HCT116 (cell line): ENCODE measurements around the gene METTL18. TPM values are rescaled to one million over a fixed set of nuclear protein-coding genes. Genes with fewer than 3 reads are reported as not detected.

Experiments
- ATAC-seq: fragments of 200-7000 bp; cut with Tn5 transposase; 2 replicates; pipeline ENCODE4 v1.9.1; 2020; ENCODE audit warnings: mild to moderate bottlenecking, moderate library complexity
- BruUV-seq: library from RNA; stranded (reverse); fragments of 400-500 nt; replicated peaks from 2 replicates; lab custom pipeline; 2021; lab: Mats Ljungman, UMichigan
- CTCF ChIA-PET: fragments of 300-600 bp; sonication (Branson Sonifier 250); formaldehyde crosslinking; loops from one replicate; lab custom pipeline; 2021; ENCODE audit warnings: antibody characterized with exemption; lab: Charles Lee
- POLR2A ChIA-PET: fragments of 300-600, 350-600 bp; sonication (Branson Sonifier 250); formaldehyde crosslinking; loops from one replicate; lab custom pipeline; 2021; ENCODE audit warnings: antibody characterized with exemption; lab: Charles Lee
- RAD21 ChIA-PET, 2 experiments: fragments of 300-600 bp; sonication (Branson Sonifier 250); formaldehyde crosslinking; loops; one replicate each; lab custom pipeline; 2023; ENCODE audit warnings: low total read pairs in 2 of 2; ENCODE audit not compliant: uncharacterized antibody in 2 of 2, unreplicated experiment in 2 of 2, low non-redundant PET in 1 of 2; lab: Charles Lee
- DNase-seq: peaks from one replicate; pipeline ENCODE4 v3.0.0-alpha.2; 2010; ENCODE audit warnings: low read depth, low spot score
- H2AFZ ChIP-seq: fragments of 200-600 bp; shearing (Covaris generic), sonication (generic); 2 replicates; pipeline ENCODE4 v1.6.1; 2017; ENCODE audit warnings: low read depth, mixed run types, mixed read lengths, antibody characterized with exemption, low read length; ENCODE audit not compliant: poor library complexity, severe bottlenecking
- H3K27ac ChIP-seq: 2 replicates; pipeline ENCODE4 v1.5.1; 2012; ENCODE audit warnings: low read depth, low read length
- H3K27me3 ChIP-seq: fragments of 200-600 bp; sonication (generic); 2 replicates; pipeline ENCODE4 v1.6.1; 2016; ENCODE audit warnings: mixed run types, low read length, mixed read lengths; ENCODE audit not compliant: insufficient read depth
- H3K36me3 ChIP-seq, 2 experiments: fragments of 200-500 bp in 1 of 2; fragments of 200-600 bp in 1 of 2; sonication (Bioruptor generic) in 1 of 2; sonication (generic) in 1 of 2; 2 replicates each; pipeline versions ENCODE4 v1.5.1 to v1.6.1; 2014 to 2016; ENCODE audit warnings: low read length in 2 of 2, inconsistent platforms in 1 of 2, mixed read lengths in 1 of 2, mixed run types in 1 of 2; ENCODE audit not compliant: insufficient read depth in 2 of 2, control insufficient read depth in 1 of 2
- H3K4me1 ChIP-seq, 2 experiments: fragments of 200-600 bp in 1 of 2; sonication (generic) in 1 of 2; 2 replicates each; pipeline versions ENCODE4 v1.5.1 to v1.6.1; 2012 to 2017; ENCODE audit warnings: low read length in 2 of 2, inconsistent platforms in 1 of 2, mild to moderate bottlenecking in 1 of 2, mixed read lengths in 1 of 2, mixed run types in 1 of 2, moderate library complexity in 1 of 2; ENCODE audit not compliant: insufficient read depth in 2 of 2, control insufficient read depth in 1 of 2
- H3K4me2 ChIP-seq: fragments of 200-600 bp; sonication (generic); 2 replicates; pipeline ENCODE4 v1.6.1; 2017; ENCODE audit warnings: mixed run types, low read length, mixed read lengths
- H3K4me3 ChIP-seq, 2 experiments: fragments of 200-600 bp in 1 of 2; sonication (generic) in 1 of 2; replicated peaks in 1 of 2; 2 replicates each; pipeline ENCODE4 v1.5.1; 2011 to 2016; ENCODE audit warnings: low read length in 2 of 2, control low read depth in 1 of 2, low read depth in 1 of 2, mild to moderate bottlenecking in 1 of 2, mixed read lengths in 1 of 2, mixed run types in 1 of 2
- H3K79me2 ChIP-seq: fragments of 200-600 bp; sonication (generic); 2 replicates; pipeline ENCODE4 v1.6.1; 2017; ENCODE audit warnings: mild to moderate bottlenecking, mixed run types, low read length, moderate library complexity, mixed read lengths; ENCODE audit not compliant: insufficient read depth
- H3K9ac ChIP-seq: fragments of 200-600 bp; sonication (generic); 2 replicates; pipeline ENCODE4 v1.6.1; 2016; ENCODE audit warnings: low read length, mixed read lengths
- H3K9me2 ChIP-seq: fragments of 200-600 bp; sonication (generic), shearing (Covaris generic); 2 replicates; pipeline ENCODE4 v1.6.1; 2017; ENCODE audit warnings: mixed run types, mild to moderate bottlenecking, moderate library complexity; ENCODE audit not compliant: insufficient read depth
- H3K9me3 ChIP-seq, 2 experiments: fragments of 200-500 bp in 1 of 2; fragments of 200-600 bp in 1 of 2; sonication (Bioruptor generic) in 1 of 2; sonication (generic) in 1 of 2; 2 replicates each; pipeline ENCODE4 v1.6.1; 2014 to 2017; ENCODE audit warnings: low read length in 2 of 2, mixed read lengths in 2 of 2, inconsistent platforms in 1 of 2, low read depth in 1 of 2, mild to moderate bottlenecking in 1 of 2, mixed run types in 1 of 2, moderate library complexity in 1 of 2; ENCODE audit not compliant: control insufficient read depth in 1 of 2, insufficient read depth in 1 of 2
- H4K20me1 ChIP-seq: fragments of 200-600 bp; sonication (generic), shearing (Covaris generic); 2 replicates; pipeline ENCODE4 v1.6.1; 2017; ENCODE audit warnings: mixed run types, mild to moderate bottlenecking, moderate library complexity; ENCODE audit not compliant: insufficient read depth
- CTCF ChIP-seq, 3 experiments: fragments of 200-600 bp in 1 of 3; sonication (generic) in 1 of 3; IDR thresholded peaks in 2 of 3; conservative IDR thresholded peaks in 1 of 3; 2 replicates each; pipeline ENCODE4 v1.5.1; 2012 to 2017; ENCODE audit warnings: low read depth in 2 of 3, low read length in 2 of 3, antibody characterized with exemption in 1 of 3, borderline replicate concordance in 1 of 3, control low read depth in 1 of 3, mild to moderate bottlenecking in 1 of 3, mixed read lengths in 1 of 3, mixed run types in 1 of 3, moderate library complexity in 1 of 3; ENCODE audit not compliant: insufficient read depth in 1 of 3
- FOSL1 ChIP-seq: IDR thresholded peaks from 2 replicates; pipeline ENCODE4 v1.6.1; 2012; ENCODE audit warnings: low read depth
- TCF7L2 ChIP-seq: IDR thresholded peaks from 2 replicates; pipeline ENCODE4 v1.7.0; 2011; ENCODE audit warnings: borderline replicate concordance, inconsistent platforms; ENCODE audit not compliant: insufficient read depth, insufficient read length; ENCODE audit errors: extremely low read depth
- YY1 ChIP-seq: IDR thresholded peaks from 2 replicates; pipeline ENCODE4 v1.6.1; 2011; ENCODE audit warnings: low read length, low read depth, moderate library complexity, mild to moderate bottlenecking; ENCODE audit not compliant: insufficient replicate concordance; ENCODE audit errors: extremely low read depth
- ZNF274 ChIP-seq: fragments of 200-500 bp; sonication (Bioruptor generic); IDR thresholded peaks from 2 replicates; pipeline ENCODE4 v1.6.1; 2014; ENCODE audit warnings: mild to moderate bottlenecking, low read depth, low read length, inconsistent platforms
- intact Hi-C: fragments of 100-400 bp; cut with micrococcal nuclease; formaldehyde crosslinking; loops from 2 replicates; pipeline ENCODE4 v1.10.0; 2022
- total RNA-seq: library from RNA; stranded (reverse); gene quantifications from one replicate; pipeline ENCODE4 v1.2.1, GENCODE V29; 2021; ENCODE audit not compliant: unreplicated experiment

METTL18 gene
- total RNA-seq, 1 experiment from 2014 or later: 7.4 TPM

- no peaks in the 10 kb centered on the region for H3K4me1 ChIP-seq
- H3K4me2 ChIP-seq: no peak overlapping the region
- intact Hi-C loops: no loop called here
- no peak overlapping the region for H3K27ac ChIP-seq
- H4K20me1 ChIP-seq: no peaks in the 10 kb centered on the region
- H3K27me3 ChIP-seq: no peaks in the 10 kb centered on the region
- no peaks in the 10 kb centered on the region for H3K9me2 ChIP-seq
- H2AFZ ChIP-seq: no peak overlapping the region
- POLR2A ChIA-PET: no interaction called here
- ATAC-seq (no peak), DNase-seq (no peak)
- H3K36me3 ChIP-seq: no peaks in the 10 kb centered on the region
- H3K9me3 ChIP-seq: no peaks in the 10 kb centered on the region
- RAD21 ChIA-PET: no interaction called here
- TF ChIP-seq ZNF274: no peak
- no peak for TF ChIP-seq FOSL1
- TF ChIP-seq CTCF (IDR thresholded peaks at IDR 0.05 in 2 of 3, conservative IDR thresholded peaks at IDR 0.05 in 1 of 3; ENCODE audit: borderline replicate concordance in 1 of 3, insufficient read depth in 1 of 3, low read depth in 2 of 3, low read length in 2 of 3): no peak
- no peak for TF ChIP-seq TCF7L2
- H3K9ac ChIP-seq: no peak overlapping the region
- H3K4me3 ChIP-seq: no peak overlapping the region
- BruUV-seq: no TSS peak
- CTCF ChIA-PET: no interaction called here
- no peaks in the 10 kb centered on the region for H3K79me2 ChIP-seq
Measured at GRCh38 chr1:169759038-169759437, 35.7 kb downstream of the METTL18 start.

- POLR2A ChIA-PET: no interaction called here
- DNase-seq (no peak), ATAC-seq (peak; percentile 40; the same call in 1 of the 2 replicates)
- H3K4me1 ChIP-seq: no peaks in the 10 kb centered on the region
- H3K79me2 ChIP-seq: no peaks in the 10 kb centered on the region
- CTCF ChIA-PET: no interaction called here
- intact Hi-C loops: no loop called here
- no peaks in the 10 kb centered on the region for H3K9me3 ChIP-seq
- H3K27me3 ChIP-seq: no peaks in the 10 kb centered on the region
- H3K4me2 ChIP-seq: no peak overlapping the region
- H3K9me2 ChIP-seq: no peaks in the 10 kb centered on the region
- H3K4me3 ChIP-seq: no peak overlapping the region
- RAD21 ChIA-PET: no interaction called here
- no TSS peak for BruUV-seq
- TF ChIP-seq CTCF (IDR thresholded peaks at IDR 0.05 in 2 of 3, conservative IDR thresholded peaks at IDR 0.05 in 1 of 3; ENCODE audit: borderline replicate concordance in 1 of 3, insufficient read depth in 1 of 3, low read depth in 2 of 3, low read length in 2 of 3) (0 out of 6 replicates have a peak, but pooled peaks of 1 of the 3 experiments have one; percentile 20), YY1 (no peak)
- TF ChIP-seq, all 23 proteins: peak for 1
- H4K20me1 ChIP-seq: no peaks in the 10 kb centered on the region
- no peak overlapping the region for H3K9ac ChIP-seq
- H3K27ac ChIP-seq: no peak overlapping the region
- no peaks in the 10 kb centered on the region for H3K36me3 ChIP-seq
- H2AFZ ChIP-seq: no peak overlapping the region
Measured at GRCh38 chr1:169753549-169753948, 41.2 kb downstream of the METTL18 start.
